Stimulated activated CD4-positive, alpha-beta T cell treated with anti-CD3 and anti-CD28 coated beads, Interleukin-4, amount 100 ng/mL, for 24 hours (primary cell): ENCODE data around the gene CDH23.
"Not testable (repeated sequence)": the region's sequence is repeated elsewhere in the genome, so short reads cannot be mapped to it uniquely, and the experiment has no call there.

Experiments used
- DNase-seq: peaks from one replicate; pipeline ENCODE4 v3.0.0-alpha.2; 2020

Gene CDH23

DNA sequence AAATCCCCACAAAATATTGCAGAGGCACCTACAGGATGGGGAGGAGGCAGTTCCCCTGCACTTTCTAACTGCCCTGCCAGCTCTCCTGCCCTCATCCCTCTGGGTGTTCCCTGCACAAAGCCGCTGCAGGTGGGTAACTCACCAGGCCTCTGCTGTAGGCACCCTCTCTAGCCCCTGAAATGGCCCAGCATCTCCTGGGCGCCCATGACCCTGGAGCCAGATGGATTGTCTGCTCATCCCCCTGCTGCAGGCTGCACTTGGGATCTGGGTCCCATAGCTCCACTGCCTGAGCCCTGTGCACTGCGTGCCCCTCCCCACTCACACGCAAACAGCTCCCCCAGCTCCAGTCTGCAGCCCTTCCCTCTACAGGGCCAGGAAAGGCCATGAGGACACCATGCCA, 192.0 kb downstream of the CDH23 start:
- DNase-seq, result no peak

DNA sequence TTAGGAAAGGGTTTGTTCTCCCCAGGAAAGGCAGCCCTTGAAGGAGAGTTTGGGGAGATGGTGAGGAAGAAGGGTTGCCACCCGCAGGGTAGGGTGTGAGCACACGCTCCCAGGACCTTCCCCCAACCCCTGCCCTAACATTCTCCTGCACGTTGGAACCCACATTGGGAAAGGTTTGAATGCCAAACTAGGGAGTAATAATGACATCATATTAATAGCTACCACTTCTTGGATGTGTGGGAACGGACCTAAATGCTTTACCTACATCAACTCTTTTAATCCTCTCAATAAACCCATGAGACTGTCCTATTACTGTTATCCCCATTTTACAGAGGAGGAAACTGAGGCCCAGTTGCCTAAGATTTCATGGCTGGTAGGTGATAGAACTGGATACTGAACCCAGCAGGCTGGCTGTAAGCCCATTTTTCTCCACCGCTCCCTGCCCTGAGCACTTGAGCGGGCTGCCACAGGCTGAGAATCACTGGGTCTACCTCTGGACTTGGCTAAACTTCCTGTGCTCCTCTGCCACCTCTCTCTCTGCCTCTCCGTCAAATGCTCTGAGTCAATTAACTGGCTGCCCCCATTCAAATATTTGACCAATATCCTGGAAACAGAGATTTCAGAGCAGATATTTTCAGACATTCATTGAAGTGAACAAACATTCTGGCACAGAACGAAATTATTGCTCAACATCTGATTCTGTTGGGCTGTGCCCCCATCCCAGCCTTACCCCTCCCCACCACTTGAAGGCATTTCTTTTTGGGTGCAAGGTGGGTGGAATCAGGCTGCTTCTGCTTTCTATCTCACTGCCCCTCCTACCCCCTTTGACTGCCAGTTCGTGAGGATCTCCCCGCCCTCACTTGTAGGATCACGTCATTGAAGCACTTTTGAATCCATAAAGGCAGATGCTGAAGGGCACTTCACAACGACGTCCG, 193.2 kb downstream of the CDH23 start:
- DNase-seq, result no peak

DNA sequence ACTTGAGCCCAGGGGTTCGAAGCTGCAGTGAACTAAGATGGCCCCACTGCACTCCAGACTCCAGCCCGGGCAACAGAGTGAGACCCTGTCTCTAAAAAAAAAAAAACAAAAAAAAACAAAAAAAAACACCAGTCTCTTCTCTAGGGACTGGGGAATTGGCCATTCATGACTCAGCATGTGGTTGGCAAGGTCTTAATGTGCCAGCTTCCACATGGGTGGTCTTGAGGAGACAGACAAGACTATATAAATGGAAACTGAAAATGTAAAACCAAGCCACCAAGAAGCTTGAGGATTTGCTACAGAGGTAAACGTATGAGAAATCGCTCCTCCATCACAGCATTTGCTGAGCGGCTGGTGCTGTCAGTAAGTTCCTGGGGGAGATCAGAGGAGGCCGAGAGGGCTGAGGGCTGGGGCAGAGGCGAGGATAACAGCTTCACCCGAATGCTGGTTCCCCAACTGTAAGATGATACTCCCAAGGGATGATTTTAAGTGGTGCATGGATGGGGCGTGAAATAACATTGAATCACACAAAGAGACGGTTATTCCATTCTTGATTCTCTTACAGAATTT, 194.1 kb downstream of the CDH23 start:
- DNase-seq, result no peak

- DNase-seq, result no peak
Observed at GRCh38 chr10:71594934-71595571, 198.3 kb downstream of the CDH23 start.

GRCh38 chr10:71595649-71596048, 198.9 kb downstream of the CDH23 start:
- DNase-seq, result no peak

GRCh38 chr10:71596127-71596526, 199.4 kb downstream of the CDH23 start:
- no peak for DNase-seq

GRCh38 chr10:71596759-71597158, 200.0 kb downstream of the CDH23 start:
- no peak for DNase-seq

GRCh38 chr10:71597821-71598498, 201.2 kb downstream of the CDH23 start:
- no peak for DNase-seq

GRCh38 chr10:71598621-71599055, 201.9 kb downstream of the CDH23 start:
- DNase-seq, result no peak

- DNase-seq, result no peak
Observed at GRCh38 chr10:71599518-71599917, 202.8 kb downstream of the CDH23 start.

DNA sequence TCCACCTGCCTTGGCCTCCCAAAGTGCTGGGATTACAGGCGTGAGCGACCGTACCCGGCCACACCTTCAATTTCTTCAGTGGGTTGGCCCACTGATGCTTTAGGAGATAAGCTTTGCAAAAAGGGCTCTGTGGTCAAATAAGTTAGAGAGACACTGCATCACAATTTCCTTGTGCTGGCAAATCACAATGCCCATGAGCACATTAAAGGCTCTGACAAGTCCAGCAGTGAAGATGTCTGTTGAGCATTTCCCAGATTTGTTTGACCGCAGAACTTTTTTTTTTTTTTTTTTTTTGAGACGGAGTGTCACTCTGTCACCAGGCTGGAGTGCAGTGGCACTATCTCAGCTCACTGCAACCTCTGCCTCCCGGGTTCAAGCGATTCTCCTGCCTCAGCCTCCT, 203.5 kb downstream of the CDH23 start:
- not testable (repeated sequence) for DNase-seq

GRCh38 chr10:71600849-71601248, 204.1 kb downstream of the CDH23 start:
- DNase-seq, result no peak

- no peak for DNase-seq
Observed at GRCh38 chr10:71601273-71601672, 204.6 kb downstream of the CDH23 start.

DNA sequence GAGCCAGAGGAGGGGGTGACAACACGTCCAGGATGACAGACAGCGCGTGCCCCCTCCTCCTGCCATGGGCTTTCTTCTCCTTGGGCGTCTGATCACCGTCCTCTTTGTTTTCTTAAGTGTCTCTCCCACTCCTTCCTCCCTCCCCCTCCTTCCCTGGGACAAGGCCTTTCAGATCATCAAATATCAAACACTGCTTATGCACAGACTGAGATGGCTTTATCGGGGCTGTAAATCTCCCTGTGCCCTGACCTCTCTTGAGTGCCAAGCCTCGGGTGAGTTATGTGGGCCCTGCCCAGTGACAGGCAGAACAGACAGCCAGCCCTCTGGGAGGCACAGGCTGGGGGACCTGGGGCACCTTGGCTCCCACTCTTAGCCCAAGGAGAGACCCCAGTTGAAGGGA, 206.4 kb downstream of the CDH23 start:
- DNase-seq, result no peak

DNA sequence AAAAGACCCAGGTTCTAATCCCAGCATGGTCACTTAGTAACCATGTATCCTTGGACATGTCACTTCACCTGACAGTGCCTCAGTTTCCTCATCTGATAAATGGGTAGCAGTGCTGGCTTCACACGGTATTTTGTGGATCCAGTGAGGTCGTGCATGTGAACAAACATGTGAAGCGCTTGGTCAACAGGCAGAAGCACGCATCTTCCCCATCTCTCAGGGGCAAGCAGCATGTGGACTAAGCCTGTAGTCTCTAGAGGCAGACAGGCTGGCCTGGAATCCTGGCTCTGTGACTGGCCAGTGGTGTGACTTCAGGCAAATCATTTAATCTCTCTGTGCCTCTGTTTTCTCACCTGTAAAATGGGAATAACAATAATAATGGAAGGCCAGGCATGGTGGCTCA, 207.0 kb downstream of the CDH23 start:
- DNase-seq, result no peak

GRCh38 chr10:71604324-71605018, 207.8 kb downstream of the CDH23 start:
- no peak for DNase-seq

DNA sequence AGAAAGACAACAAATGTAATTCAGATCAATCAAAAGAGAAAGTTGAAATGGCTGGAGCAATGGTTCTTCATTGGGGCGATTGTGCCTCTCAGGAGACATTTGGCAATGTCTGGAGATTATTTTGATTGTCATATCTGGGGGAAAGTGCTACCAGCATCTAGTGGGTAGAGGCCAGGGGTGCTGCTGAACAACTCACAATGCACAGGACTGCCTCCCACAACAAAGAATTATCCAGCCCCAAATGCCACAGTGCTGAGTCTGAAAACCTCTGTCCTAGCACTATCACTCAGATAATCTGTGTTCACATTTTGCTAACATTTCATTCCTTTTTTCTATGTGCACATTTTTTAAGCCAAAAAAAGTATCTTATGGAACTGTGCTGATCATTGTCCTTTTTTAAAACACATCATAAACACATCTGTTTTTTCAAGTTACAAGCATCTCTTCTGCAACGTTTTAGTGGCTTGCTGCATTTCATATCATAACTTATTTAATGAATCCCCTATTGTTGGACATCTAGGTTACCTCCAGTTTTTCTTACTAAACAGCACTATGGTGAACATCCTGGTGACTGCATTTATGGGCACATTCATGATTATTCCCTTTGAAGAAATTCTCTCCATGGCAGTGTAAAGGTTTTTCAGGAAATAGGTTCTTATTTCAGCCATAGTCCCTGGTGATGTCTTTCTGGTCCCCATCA, 208.7 kb downstream of the CDH23 start:
- DNase-seq, result no peak

DNA sequence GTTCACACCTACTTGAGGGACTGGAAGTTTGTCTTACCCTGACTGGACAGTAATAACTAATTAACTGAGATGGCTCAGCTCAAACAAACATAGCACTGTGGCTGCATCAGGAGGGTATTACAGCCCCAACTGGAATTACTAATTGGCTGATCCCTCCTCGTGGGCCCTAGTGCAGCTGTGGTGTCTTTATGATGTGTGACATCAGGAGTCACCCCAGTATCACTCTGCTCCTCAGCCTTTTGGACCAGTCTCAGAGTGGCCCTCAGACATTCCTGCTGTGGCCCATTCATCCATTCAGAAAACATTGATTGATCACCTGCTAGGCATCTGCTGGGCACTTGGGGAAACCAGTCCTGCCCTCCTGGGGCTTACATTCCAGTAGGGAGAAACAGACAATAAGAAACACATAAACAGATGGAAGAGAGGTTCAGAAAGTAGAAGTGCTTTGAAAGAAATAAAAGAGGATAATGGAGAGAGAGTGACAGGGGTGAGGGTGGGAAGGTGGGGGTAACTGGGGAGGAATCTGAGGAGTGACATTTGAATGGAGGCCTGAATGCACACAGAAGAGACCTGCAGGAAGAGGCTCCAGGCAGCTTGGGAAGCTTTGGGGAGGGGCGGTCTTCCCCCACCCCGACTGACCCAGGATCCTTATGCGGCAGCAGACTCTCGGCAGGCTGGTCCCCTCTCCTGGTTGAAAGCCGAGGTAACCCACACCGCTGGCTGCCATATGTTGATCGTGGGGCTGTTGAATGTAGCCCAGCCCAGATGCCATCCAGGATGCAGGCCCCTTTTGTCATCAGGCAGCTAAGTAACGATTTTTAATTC, 209.7 kb downstream of the CDH23 start:
- DNase-seq, result no peak

GRCh38 chr10:71607082-71607443, 210.3 kb downstream of the CDH23 start:
- no peak for DNase-seq

GRCh38 chr10:71608819-71609768, 212.4 kb downstream of the CDH23 start:
- DNase-seq, result peak; percentile 72
